Occipital lobe (tissue), 2 donors: ENCODE results near the gene RMDN3. TPM values are rescaled to one million over a fixed set of nuclear protein-coding genes. Genes with fewer than 3 reads are reported as not detected.
A peak's percentile ranks its signal among the peaks of the same experiment; 100 is the strongest.

Source experiments
- DNase-seq: peaks from one replicate; lab custom pipeline; 2025; lab: John Stamatoyannopoulos, UW
- total RNA-seq: library from RNA; depleted of rRNA; stranded (reverse); fragments of >200 nt; gene quantifications from one replicate; pipeline ENCODE4 v1.2.3, GENCODE V29; 2014

Gene RMDN3
- 15.0 TPM for total RNA-seq

- peak; percentile 88 for DNase-seq
Measured at GRCh38 chr15:40754883-40755811, at the start of gene RMDN3. Gene RMDN3, minus strand, starts transcription at chr15:40755254. Its CDS starts 471 bp downstream, at chr15:40754783.

- no peak for DNase-seq
Measured at GRCh38 chr15:40803688-40804087, 48.6 kb upstream of the RMDN3 start.

DNA sequence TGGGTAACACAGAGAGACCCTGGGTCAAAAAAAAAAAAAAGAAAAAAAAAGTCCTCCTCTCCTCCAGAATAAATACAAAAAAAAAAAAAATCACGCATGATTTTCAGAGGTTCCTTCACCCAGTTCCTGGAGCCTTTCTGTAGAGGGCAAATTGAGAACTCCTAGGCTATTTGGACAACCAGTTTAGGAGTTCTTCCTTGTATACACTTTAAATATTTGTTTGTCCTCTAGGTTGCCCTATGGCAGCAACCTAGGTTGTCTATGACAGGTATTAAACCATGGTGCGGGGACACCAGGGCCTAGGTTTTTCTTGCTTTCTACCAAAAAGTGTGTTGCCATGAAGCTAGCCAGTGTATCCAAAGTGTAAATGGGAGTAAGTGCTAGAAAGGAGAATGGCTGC lies 48.0 kb upstream of the RMDN3 start:
- DNase-seq = no peak

- DNase-seq = no peak
Measured at GRCh38 chr15:40799523-40799922, 44.5 kb upstream of the RMDN3 start.

- no peak for DNase-seq
Measured at GRCh38 chr15:40796512-40796911, 41.5 kb upstream of the RMDN3 start.

GRCh38 chr15:40796041-40796440 lies 41.0 kb upstream of the RMDN3 start:
- no peak for DNase-seq

- peak; percentile 14 for DNase-seq
Measured at GRCh38 chr15:40793216-40793989, 38.3 kb upstream of the RMDN3 start.

DNA sequence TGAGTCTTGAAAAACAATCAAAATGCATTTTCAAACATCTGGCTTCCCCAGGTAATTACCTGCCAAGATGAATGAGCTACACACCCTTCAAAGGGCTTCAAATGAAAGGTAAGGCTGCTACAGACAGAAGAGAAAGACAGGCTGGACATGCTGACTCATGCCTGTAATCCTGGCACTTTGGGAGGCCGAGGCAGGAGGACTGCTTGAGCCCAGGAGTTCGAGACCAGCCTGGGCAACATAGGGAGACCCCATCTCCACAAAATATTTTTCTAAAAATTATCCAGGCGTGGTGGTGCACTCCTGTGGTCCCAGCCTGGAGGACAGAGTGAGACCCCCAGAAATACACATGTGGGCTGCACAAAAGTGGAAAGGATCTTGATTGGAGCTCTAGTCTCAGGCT lies 37.3 kb upstream of the RMDN3 start:
- DNase-seq = no peak

- no peak for DNase-seq
Measured at GRCh38 chr15:40790718-40791117, 35.7 kb upstream of the RMDN3 start.

GRCh38 chr15:40789999-40790398 lies 34.9 kb upstream of the RMDN3 start:
- DNase-seq = no peak

- DNase-seq = no peak
Measured at GRCh38 chr15:40789119-40789518, 34.1 kb upstream of the RMDN3 start.

DNA sequence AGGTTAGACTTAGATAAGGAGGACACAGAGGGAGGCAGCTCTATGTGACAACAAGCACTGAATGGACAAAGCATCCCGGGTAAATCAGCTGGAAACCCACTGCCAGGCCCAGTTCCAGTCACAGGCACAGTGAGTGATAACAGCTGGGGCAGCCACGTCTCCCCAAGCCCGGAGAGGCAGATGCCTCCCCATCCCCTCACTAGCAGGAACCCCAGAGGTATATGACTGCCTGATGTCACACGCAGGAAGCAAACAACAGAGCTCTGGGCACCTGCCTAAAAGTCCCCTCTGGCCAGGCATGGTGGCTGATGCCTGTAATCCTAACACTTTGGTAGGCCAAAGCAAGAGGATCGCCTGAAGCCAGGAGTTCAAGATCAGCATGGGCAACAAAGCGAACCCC lies 32.9 kb upstream of the RMDN3 start:
- DNase-seq = no peak

GRCh38 chr15:40787344-40787841 lies 32.3 kb upstream of the RMDN3 start:
- no peak for DNase-seq

- DNase-seq = no peak
Measured at GRCh38 chr15:40785814-40786213, 30.8 kb upstream of the RMDN3 start.

DNA sequence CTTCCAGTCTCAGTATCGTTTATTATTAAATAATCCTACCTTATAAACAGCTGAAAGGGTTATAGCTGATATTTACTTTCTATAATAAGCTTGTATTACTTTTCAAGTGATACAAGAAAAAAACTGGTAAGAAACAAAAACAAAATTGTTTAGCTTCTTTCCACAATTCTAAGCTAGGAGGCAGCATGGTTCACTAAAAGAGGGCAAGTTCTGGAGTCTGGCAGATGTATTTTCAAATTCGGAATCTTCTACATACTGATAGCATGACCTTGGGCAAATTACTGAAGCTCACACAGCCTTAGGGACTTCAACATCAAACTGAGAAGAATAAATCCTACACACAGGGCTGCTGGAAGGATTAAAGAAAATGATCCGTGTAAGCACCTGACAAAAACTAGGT lies 30.1 kb upstream of the RMDN3 start:
- DNase-seq = no peak

DNA sequence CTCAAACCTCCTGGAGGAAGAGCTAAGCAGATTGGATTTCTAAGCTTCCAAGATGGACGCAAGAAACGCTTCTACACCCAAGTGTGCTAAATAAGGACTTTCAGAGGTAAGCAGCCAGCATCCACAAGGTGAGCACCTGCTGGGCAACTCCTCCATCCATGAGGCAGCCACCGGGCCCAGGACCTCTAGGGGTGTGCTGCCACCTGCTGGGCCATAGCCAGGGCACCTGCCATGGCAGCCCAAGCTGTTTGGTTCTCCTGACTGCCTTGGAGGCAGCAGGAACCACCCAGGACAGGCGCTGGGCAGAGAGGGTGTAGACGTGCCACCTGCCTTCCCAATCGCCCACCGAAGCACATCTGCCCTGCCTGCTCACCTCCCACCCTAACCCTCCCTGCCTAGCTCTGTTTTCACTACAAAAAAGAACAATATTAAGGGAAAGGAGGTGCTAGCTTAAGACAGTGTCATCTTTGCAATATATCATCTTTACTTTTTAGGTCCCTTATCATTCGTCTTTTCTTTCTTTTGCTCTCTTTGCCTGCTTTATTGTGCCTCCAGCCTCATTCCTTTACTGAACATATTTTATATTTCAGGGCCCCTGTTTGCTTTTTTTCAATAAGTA lies 27.7 kb upstream of the RMDN3 start:
- DNase-seq = no peak

- no peak for DNase-seq
Measured at GRCh38 chr15:40776537-40777141, 21.6 kb upstream of the RMDN3 start.

DNA sequence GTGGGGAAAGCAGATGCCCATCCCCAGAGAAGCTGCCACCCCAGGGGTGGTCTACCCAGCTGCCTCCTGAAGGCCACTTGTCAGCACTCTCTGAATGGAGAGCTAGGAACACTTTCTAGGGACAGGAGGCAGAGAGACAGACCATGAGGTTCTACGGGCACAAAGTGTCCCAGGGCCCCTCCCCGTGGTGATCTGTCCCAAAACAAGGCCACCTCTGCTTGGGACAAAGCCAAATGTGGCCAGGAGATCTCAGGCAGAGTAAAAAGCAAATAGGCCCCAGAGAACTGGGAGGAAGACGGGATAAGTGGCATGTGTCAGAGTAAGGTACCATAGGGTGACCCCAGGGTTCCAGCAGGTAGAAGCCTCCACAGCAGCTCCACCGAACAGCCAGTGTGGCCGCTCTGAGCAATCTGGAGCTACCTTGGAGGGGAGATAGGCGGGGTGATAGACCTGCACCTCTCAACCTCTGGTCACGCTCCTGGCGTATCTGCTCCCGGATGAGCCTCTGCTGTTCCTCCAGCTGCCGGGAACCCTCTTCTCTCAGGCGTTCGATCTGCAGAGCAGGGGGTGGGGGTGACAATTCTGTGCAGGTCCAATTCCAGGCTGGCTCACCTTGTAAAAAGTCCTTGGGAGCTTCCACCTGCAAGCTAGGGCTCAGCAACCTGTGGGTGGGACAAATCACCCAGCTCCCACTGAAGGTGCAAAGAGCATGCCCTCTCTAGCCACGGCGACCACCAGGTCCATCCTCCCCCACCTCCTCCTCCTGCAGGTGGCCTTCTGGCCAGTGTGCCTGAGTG lies 20.9 kb upstream of the RMDN3 start:
- no peak for DNase-seq

DNA sequence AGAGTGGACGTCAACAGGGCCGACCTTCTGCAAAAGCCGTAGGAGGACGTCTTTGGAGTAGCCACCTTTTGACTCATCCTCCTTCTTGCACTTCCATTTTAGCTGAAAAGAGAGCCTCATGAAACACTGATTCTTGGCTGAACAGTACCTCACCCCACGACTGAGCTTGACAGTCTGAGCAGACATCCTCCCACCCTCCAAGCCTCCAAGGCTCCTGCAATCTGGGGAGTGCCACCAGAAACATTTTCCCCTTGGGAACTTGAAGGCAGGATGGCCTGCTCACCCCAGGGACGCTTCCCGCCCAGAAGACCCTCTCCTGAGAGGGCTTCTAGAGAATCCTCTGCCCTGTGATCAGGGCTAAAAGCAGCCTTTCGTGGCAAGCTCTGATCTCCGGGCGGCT lies 20.0 kb upstream of the RMDN3 start:
- no peak for DNase-seq

GRCh38 chr15:40773902-40774301 lies 18.8 kb upstream of the RMDN3 start:
- no peak for DNase-seq

GRCh38 chr15:40773496-40773895 lies 18.4 kb upstream of the RMDN3 start:
- no peak for DNase-seq
